Measurements from ENCODE around the gene ERFL. TPM values are rescaled to one million over a fixed set of nuclear protein-coding genes. Genes with fewer than 3 reads are reported as not detected.

Gene ERFL
- total and polyA plus RNA-seq, 2 of the 4 experiments (the other 2 are of a cell fraction): not detected

- no peak overlapping the region for H2BK120ac ChIP-seq (ENCODE audit: low read depth, low read length)
- peak overlapping the region; percentile 86 for H3K4me2 ChIP-seq (ENCODE audit: low read depth, low read length)
- H4K8ac ChIP-seq (ENCODE audit: low read depth in 2 of 2, low read length in 2 of 2): peak overlapping the region in 1 of 2 experiments; percentile 39; a peak in 1 of 4 replicates
- H2BK5ac ChIP-seq (ENCODE audit: low read depth, low read length, poor library complexity, severe bottlenecking): no peak overlapping the region
- peak overlapping the region; percentile 64; the same call in 1 of the 2 replicates for H3K4ac ChIP-seq (ENCODE audit: low read depth, low read length)
- dilution Hi-C loops (cut with HindIII; ENCODE audit: low sequenced_read_pairs, unreplicated experiment) (no loop called here), in situ Hi-C loops (cut with MboI; ENCODE audit: low sequenced_read_pairs) (no loop called here), intact Hi-C loops (cut with micrococcal nuclease) (loop anchor here (5.0 to 10.0 kb wide), 2 partner anchors 74 to 163 kb away; partner anchors contain the start of gene CEACAM3)
- CTCF ChIA-PET: interaction anchor here (2.0 kb wide), 1 partner anchor 11 kb away, joined by 5 read pairs; no protein-coding TSS in a partner anchor
- no TSS peak for BruUV-seq (replicated peaks)
- no peak overlapping the region for H3K18ac ChIP-seq (ENCODE audit: low read depth, low read length)
- H3K9ac ChIP-seq (ENCODE audit: low read depth, low read length): peak overlapping the region; percentile 10; the same call in 1 of the 2 replicates
- H3K27ac ChIP-seq (ENCODE audit: insufficient read depth, low read length): no peak overlapping the region
- POLR2A ChIA-PET (ENCODE audit: unreplicated experiment): no interaction called here
- no peak overlapping the region; the same call in 1 of the 2 replicates for H4K91ac ChIP-seq (ENCODE audit: insufficient read depth, low read depth, low read length)
- peaks cover 6% of the 10 kb centered on the region for H3K4me1 ChIP-seq (ENCODE audit: control insufficient read depth, insufficient read depth, low read length)
- H3K56ac ChIP-seq (ENCODE audit: extremely low read depth, insufficient read depth, low read length): no peak overlapping the region
- H3K4me3 ChIP-seq (ENCODE audit: insufficient read depth, low read depth, low read length): peak overlapping the region; percentile 88
- no peaks in the 10 kb centered on the region for H3K9me3 ChIP-seq (ENCODE audit: control insufficient read depth, insufficient read depth, low read length)
- no peak overlapping the region for H2BK15ac ChIP-seq (ENCODE audit: low read depth, low read length)
- H3K79me1 ChIP-seq (ENCODE audit: low read depth in 1 of 2, low read length in 2 of 2): peaks cover 7 to 26% of the 10 kb centered on the region in 2 experiments
- H2AK5ac ChIP-seq (ENCODE audit: low read depth, low read length): peak overlapping the region; percentile 60; the same call in 1 of the 2 replicates
- no peak overlapping the region for H4K5ac ChIP-seq (ENCODE audit: low read depth, low read length)
- ATAC-seq (ENCODE audit: low read depth): peak; percentile 63
- peak overlapping the region; percentile 92 for H2AK9ac ChIP-seq (replicated peaks; ENCODE audit: low read depth, low read length, poor library complexity)
- H2AFZ ChIP-seq (replicated peaks; ENCODE audit: low read length, poor library complexity): peak overlapping the region; percentile 93
- H3K23ac ChIP-seq (ENCODE audit: low read depth, low read length): 0 out of 2 replicates have a peak overlapping the region, but pooled peaks have one; percentile 46
- H3K36me3 ChIP-seq (ENCODE audit: control insufficient read depth, insufficient read depth, low read length): peaks cover 10% of the 10 kb centered on the region; the same call in 1 of the 2 replicates
- H4K20me1 ChIP-seq (ENCODE audit: insufficient read depth, low read length): peaks cover 21% of the 10 kb centered on the region
- DNase-seq: peak; percentile 83
- H3K9me1 ChIP-seq (ENCODE audit: insufficient read depth, low read length): peaks cover 7% of the 10 kb centered on the region; the same call in 1 of the 2 replicates
- no peak overlapping the region; the same call in 1 of the 2 replicates for H2BK20ac ChIP-seq (ENCODE audit: low read depth, low read length)
- WGBS, 2 experiments (ENCODE audit: extremely low coverage in 2 of 2, insufficient read length in 1 of 2): 0% methylated on average over 5 of the region's 10 CpGs; no CpG with 5 or more reads in 1 of the 2 experiments
- H3K14ac ChIP-seq (replicated peaks; ENCODE audit: low read depth, low read length): peak overlapping the region; percentile 72
- no peaks in the 10 kb centered on the region for H3K27me3 ChIP-seq (ENCODE audit: control insufficient read depth, insufficient read depth, low read length)
- TF ChIP-seq RCOR1 (IDR thresholded peaks at IDR 0.05; ENCODE audit: insufficient replicate concordance, low read length): no peak
- no peak for TF ChIP-seq MAFK (IDR thresholded peaks at IDR 0.05; ENCODE audit: low read depth, low read length)
- TF ChIP-seq USF2 (IDR thresholded peaks at IDR 0.05; ENCODE audit: low read depth, low read length): peak; percentile 35; the same call in 1 of the 2 replicates
- TF ChIP-seq CEBPB (IDR thresholded peaks at IDR 0.05; ENCODE audit: low read depth, low read length): no peak
- TF ChIP-seq RFX5 (IDR thresholded peaks at IDR 0.05; ENCODE audit: low read depth, low read length): no peak
- TF ChIP-seq CHD1 (IDR thresholded peaks at IDR 0.05; ENCODE audit: low read depth, low read length): no peak
- no peak for TF ChIP-seq NFE2L2 (IDR thresholded peaks at IDR 0.05; ENCODE audit: low read depth, low read length)
- TF ChIP-seq CTCF (conservative IDR thresholded peaks at IDR 0.05; ENCODE audit: low read depth, low read length): peak; percentile 78
- no peak for TF ChIP-seq BHLHE40 (IDR thresholded peaks at IDR 0.05; ENCODE audit: low read depth, low read length)
- peak; percentile 45 for TF ChIP-seq SMC3 (IDR thresholded peaks at IDR 0.05; ENCODE audit: low read depth, low read length)
- TF ChIP-seq ELK1 (IDR thresholded peaks at IDR 0.05; ENCODE audit: borderline replicate concordance, low read depth, low read length): no peak
- no peak; the same call in 1 of the 2 replicates for TF ChIP-seq POLR2A (IDR thresholded peaks at IDR 0.05; ENCODE audit: low read depth, low read length)
- peak; percentile 66 for TF ChIP-seq RAD21 (IDR thresholded peaks at IDR 0.05; ENCODE audit: low read length)
- peak; percentile 69 for TF ChIP-seq MAZ (IDR thresholded peaks at IDR 0.05; ENCODE audit: borderline replicate concordance, low read depth, low read length)
- TF ChIP-seq MXI1 (IDR thresholded peaks at IDR 0.05; ENCODE audit: borderline replicate concordance, low read depth, low read length): no peak
Observed at GRCh38 chr19:41957838-41958366, 29.7 kb upstream of the ERFL start.

Measured in IMR-90 (cell line).